COLO668 (cell line): Measurements from ENCODE around the gene DNAJC5G.
"Not testable (repeated sequence)": the region's sequence is repeated elsewhere in the genome, so short reads cannot be mapped to it uniquely, and the experiment has no call there.

Experiments
- DNase-seq: peaks from one replicate; lab custom pipeline; 2025; ENCODE audit not compliant: unreplicated experiment; lab: John Stamatoyannopoulos, UW

The DNAJC5G gene

DNA sequence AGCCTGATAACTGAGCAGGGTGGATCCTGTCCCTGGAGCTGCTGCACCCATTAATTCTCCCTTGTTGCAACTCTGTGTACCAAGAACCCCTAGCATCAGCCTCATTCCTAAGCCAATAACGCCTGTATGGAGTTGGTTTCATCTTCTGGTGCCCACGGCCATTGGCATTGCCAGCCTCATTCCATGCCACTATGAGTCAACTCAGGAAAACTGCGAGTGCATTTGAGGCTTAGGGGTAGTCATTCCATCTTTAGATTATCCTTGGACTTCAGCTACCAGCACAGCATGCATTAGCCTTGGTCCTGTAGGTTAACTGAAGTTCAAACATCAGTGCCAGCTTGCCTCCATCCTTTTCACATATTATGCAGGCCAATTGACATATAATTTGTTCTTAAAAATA, 5.6 kb downstream of the DNAJC5G start:
- no peak for DNase-seq

DNA sequence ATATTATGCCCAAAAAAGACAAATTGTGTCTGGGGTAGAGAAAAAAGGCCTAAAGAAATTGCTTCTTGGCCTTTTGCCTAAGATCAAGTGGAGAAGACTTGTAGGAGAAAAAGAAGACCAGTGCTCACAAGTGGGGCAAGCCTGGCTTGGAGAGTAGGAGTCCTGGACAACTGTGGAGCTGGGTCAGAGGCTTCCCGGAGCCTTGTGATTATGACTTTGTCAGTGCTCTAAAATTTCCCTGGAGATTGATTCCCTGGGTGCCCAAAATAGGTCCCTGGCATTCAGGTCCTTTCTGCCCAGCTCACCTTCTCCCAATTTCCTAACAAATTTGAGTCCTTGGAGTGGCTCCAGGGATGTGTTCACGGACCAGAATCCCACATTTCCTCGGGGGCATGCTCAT, 6.2 kb downstream of the DNAJC5G start:
- DNase-seq = no peak

DNA sequence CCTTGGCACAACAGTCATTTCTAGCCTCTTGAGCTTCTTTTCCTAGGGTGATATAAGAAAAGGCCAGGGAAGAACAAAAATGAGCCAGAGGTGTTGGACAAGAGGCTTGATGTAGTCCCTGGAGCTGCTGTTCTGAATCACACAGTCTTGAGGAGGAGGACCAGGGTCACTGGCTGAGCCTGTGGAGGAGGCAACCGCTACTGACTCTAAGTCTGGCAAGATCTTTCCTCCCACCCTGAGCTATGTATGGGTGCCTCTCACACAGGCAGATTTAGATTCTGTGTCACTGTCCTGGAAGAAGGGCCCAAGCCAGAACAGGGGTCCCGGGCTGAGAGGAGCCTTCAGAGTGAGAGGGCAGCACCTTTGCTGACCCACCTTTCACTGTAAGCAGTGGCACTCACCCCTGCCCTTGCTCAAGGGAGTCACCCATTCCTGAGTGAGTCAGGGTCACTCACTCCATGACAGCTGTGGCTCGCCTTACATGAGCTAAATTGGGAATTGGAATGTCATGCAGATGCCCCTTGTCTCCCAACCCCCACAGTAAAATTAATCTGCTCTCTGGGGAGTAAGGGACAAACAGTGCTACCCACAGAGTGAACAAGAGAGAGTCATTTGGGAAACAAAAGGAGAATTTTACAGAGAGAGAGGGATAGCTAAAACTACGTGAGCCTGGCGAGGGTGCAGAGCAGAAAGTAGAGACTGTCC, 6.8 kb downstream of the DNAJC5G start, which contains the start of gene TRIM54:
TRIM54 (plus strand) TSS at position 575 of the 705 bp plus-strand sequence. CDS start 303 bp downstream, outside the sequence.
- no peak for DNase-seq

DNA sequence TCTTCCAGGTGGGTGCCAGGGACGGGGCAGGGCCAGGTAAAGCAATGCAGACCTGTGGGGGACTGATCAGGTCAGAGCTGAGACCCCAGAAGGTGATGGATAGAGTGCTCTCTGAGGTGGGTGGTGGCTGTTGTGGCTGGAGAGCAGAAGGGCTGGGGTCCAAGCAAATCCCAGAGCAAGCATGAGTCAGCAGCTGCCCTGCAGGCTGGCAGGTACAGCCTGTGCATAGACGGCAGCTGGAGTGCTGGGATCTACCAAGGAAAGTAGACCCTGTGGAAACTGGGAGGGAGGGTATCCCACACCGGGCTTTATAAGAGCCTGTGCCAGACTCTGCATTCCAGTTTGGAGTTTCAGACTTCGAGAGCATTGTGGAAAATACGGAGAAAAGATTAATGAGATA, 7.7 kb downstream of the DNAJC5G start:
- DNase-seq = no peak

DNA sequence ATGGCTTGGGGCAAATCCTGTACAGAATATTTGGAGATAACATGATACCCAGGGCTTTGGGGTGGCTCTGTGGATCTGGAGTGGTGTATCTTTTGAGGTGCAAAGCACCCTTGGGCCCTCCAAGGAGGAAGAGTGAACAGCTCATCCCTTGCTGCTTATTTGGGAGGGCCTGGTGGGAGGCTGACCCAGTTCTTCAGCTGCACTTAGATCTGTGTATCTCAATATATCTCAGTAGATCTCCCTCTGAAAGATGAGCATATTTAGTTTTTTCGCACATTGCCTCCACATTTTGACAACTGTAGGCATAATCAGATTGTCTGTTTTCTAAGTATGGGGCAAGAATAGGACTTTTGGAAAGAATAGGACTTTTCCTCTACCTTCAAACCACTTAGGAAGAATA, 9.8 kb downstream of the DNAJC5G start:
- DNase-seq = no peak

DNA sequence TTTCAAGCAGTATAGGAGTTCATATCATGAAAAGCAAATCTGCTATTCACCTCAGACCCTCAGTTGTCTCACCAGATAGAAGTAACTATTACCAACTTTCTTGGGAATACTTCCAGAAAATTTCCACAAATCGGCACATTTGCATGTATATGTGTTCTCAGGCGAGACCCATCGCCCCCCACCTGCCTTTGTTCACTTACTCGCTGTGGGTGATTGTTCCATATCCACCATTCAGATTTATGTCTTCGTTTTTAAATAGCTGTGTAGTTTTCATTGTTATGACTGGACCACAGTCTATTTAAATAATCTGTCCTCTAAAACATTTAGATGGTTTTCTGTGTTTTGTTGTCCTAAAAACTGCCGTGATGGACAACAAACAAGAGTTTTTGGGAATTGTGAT, 10.2 kb downstream of the DNAJC5G start:
- DNase-seq = no peak

DNA sequence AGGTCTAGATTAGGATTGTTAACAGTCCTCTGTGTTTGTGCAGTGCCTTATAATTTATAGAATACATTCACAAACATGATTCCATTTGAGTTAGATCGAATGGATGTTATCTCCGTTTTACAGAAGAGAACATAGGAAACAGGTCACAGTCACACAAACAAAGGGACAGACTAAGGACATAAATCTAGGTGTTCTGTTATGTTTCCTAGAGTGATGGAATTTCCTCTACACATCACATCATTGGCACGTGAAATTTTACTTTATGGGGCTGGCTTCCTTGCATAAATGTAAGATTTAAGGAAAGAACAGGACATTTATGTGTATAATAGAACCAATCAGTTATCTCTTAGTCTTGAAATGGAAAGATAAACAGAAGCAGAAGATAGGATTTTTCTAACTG, 13.4 kb downstream of the DNAJC5G start:
- DNase-seq = no peak

DNA sequence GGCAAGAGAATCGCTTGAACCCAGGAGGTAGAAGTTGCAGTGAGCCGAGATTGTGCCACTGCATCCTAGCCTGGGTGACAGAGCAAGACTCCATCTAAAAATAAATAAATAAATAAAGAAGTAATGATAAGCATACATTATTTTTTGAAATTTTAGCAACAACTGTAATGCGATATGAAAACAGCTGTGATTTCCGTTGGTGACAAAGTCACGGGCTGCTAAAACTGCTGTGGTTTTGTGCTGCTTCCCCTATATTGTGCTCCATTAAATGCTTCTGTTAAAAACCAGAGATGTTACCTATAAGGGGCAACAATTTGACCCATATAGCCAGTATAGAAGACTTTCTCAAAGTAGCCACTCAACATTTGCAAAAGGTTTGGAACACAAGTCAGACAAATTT, 15.3 kb downstream of the DNAJC5G start:
- DNase-seq = no peak

DNA sequence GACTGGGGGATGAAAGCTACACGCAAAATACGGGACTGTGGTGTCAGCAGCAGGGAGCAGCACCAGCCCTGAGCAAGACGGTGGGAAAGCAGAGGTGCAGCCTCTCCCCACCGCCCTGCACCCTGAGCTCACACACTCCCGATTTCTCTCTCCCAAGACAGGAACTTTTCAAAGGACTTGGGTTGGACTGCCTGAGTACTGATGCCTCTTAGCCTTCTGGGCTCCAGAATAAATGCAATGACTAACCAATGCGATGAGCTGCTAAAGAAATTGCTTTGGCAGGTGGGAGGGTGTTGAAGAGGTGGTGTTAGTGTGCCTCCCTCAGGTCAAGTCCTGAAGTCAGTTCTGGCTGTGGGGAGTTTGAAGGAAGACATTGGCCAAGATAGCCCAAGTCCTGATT, 16.6 kb downstream of the DNAJC5G start:
- DNase-seq = no peak

DNA sequence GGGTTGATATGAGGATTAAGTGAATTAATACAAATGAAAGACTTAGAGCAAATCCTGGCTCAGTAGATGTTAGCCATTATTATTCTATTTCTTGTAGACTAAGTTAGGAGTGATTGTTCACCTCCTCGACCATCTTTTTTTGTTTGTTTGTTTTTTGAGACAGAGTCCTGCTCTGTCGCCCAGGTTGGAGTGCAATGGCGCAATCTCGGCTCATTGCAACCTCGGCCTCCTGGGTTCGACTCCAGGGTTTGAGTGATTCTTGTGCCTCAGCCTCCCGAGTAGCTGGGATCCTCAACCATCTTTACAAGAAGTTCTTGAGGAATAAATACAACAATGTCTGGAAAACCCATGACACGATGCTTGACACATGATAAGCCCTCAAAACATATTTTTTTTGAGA, 19.7 kb downstream of the DNAJC5G start:
- no peak for DNase-seq

DNA sequence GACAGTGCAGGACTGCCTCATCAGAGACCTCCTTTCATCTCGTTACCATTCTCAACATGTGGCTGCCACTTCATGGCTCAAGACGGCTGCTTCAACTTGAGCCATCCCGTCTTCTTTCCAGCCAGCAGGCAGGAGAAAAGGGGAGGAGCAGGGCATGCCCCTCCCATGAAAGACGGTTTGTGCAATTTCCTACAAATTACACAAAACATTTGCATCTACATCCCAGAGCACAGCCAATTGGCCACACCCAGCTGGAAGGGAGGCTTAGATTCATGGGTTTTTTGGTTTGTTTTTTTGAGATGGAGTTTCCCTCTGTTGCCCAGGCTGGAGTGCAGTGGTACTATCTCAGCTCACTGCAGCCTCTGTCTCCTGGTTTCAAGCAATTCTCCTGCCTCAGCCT, 21.2 kb downstream of the DNAJC5G start:
- DNase-seq = no peak

DNA sequence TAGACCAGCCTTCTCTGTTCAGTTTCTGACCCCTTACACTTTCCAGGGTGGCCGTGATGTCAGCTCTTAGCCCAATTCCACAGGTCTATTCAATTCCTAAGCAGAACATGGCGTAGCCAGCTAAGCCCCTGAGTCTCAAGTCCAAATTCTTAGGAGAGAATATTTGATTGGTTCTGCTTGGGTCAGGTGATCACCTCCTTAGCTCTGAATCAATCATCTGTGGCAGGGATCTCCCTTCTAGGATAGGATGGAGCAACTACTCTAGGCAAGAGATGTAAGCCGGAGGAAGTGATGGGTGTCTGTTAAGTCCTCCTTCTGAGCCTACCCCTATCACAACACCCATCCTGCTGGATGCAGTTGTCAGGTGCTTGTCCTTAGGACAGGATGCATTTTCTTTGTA, 22.0 kb downstream of the DNAJC5G start:
- DNase-seq = no peak

DNA sequence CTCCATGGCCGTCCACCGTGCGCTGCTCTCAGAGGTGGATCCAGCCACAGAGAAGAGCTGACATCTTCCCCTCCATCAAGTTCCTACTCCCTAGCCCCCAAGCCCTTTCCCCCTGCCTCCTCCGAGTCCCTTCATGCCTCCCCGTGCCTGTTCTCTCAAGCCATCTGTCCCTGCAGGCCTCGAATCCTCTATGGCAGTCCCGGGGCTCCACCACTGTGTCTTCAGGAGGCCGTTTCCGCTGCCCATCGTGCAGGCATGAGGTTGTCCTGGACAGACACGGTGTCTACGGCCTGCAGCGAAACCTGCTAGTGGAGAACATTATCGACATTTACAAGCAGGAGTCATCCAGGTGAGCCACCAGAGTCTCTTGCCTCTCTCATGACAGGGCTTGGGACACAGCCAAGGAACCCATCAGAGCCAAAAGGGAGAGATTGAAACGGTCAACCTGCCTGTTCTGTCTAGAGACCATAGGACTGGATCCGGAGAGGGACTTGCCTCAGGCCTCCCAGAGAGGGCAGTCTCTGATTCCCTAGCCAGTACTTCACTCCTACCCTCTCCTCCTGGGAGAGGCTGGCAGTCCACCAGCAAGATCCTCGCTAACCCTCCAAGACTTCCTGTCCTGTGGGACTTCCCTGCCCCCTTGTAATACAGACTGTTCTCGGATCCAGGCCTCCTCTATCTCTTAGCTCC, 23.3 kb downstream of the DNAJC5G start:
- DNase-seq = no peak

DNA sequence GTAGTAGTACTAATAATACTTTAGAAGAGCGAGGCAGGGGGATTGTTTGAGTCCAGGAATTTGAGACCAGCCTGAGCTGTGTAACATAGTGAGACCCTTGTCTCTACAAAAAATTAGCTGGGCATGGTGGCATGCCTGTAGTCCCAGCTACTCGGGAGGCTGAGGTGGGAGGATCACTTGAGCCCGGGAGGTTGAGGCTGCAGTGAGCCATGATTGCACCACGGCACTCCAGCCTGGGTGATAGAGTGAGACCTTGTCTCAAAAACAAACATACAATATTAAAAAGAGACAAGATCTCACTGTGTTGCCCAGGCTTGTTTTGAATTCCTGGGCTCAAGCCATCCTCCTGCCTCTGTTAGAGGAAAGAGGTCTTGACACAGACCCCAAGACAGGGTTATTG, 25.4 kb downstream of the DNAJC5G start:
- not testable (repeated sequence) for DNase-seq

DNA sequence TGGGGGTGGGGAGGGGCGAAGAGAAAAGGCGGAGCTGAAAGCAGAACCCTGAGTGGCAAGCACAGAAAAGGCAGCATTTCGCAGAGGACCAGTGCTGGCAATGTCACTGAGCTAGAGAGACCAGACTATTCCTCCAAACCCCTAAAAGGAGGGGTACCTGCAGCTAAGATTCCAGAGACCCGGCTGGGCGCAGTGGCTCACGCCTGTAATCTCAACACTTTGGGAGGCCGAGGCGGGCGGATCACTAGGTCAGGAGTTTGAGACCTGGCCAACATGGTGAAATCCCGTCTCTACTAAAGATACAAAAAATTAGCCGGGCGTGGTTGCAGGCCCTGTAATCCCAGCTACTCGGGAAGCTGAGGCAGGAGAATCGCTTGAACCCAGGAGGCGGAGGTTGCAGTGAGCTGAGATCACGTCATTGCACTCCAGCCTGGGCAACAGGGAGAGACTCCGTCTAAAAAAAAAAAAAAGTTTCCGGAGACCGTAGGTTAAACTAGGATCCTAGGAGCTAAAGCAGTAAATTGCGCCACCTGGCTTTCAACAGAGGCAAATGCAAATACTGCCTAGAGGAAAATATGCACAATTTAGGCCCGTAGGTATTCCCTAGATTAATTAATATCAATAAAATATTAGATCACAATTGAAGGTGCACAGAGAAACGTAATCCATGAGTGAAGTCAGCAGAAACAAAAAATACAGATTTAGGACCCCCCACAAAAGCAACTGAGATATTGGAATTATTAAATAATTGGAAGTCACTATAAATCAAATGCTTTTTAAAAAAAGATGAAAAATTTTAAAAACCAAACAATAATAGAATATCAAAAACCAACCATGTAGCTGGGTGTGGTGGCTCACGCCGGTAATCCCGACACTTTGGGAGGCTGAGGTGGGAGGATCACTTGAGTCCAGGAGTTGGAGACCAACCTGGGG, 28.1 kb downstream of the DNAJC5G start:
- DNase-seq = peak; percentile 24

DNA sequence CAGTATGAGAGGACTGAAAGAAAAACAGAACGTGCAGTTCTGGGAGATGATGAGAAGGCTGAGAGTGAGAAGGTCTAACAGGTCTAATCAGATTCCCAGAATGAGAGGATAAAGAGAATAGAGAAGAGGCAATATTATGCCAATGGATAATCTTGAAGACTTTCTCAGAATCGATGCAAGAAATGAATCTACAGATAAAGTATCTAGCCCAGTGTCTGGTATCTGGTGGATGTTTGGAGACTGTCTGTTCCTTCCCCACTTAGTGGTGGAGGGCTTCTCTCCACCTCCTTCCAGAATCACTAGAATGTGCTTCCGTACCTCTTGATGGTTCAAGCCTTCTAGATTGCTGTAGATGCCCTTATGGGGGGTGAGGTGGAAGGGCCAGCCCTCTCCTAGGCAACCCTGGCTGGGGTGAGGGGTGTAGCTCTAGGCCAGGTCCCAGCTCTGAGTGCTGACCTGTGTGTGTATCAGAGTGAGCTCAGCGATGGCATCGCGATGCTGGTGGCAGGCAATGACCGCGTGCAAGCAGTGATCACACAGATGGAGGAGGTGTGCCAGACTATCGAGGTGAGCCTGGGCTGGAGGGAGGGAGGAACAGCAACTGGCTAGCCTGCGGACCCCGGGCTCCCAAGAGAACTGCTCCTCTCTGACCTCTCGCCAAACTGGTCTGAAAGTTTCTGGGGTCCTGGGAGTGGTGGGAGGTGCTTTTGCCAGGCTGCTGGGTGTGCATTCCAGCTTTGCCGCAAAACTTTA, 29.4 kb downstream of the DNAJC5G start:
- no peak for DNase-seq

DNA sequence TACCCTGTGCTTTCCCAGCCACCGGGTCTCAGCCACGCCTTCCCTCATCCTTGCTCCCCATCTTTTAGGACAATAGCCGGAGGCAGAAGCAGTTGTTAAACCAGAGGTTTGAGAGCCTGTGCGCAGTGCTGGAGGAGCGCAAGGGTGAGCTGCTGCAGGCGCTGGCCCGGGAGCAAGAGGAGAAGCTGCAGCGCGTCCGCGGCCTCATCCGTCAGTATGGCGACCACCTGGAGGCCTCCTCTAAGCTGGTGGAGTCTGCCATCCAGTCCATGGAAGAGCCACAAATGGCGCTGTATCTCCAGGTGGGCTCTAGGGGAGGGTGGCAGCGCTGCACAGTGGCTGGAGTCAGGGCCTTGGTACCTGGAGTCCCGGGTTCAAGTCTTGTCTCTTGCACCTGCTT, 30.3 kb downstream of the DNAJC5G start:
- no peak for DNase-seq

DNA sequence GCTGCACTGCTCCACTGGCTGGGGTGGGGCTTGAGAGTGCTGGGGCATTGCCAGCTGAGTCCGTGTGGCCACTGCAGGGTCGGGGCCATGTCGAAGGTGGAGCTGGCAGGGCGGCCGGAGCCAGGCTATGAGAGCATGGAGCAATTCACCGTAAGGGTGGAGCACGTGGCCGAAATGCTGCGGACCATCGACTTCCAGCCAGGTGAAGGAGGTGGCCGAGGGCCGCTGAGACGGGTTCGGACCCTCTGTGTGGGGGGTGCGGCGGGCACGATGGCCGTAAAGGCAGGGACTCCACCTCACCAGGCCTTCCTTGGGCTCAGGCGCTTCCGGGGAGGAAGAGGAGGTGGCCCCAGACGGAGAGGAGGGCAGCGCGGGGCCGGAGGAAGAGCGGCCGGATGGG, 30.9 kb downstream of the DNAJC5G start:
- no peak for DNase-seq

DNA sequence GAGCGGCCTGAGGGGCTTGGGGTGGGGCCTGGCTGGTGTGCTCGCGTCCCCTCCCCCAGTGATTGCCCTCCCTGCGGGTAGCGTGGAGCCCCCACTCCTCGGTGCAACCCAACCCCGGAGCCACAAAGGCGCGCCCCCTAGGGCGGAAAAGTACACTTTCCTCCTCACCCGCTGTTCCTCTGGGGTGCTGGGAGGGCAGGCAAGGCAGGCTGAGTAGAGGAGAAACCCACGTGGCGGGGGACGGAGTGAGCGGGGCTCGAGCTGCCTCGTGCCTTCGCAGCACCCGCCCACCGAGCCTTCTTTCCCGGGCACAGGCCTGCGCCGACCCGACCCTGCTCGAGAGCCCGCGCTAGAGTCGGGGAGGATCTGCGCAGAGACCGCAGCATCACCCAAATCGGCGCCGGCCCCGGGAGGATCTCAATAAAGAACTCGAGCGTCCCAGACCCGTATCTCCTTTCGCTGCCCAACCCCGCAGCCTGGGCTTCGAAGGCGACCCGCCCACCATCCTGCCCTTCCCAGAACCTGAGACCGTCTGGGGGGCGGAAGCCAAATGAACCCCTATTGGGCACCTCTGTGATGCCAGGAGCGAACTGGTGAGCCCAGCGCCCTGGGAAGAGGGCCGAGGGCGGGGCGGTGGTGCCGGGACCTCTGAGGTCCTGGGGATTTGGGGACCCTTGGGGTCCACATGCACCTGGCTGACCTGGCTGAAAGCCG, 31.5 kb downstream of the DNAJC5G start:
- DNase-seq = no peak

DNA sequence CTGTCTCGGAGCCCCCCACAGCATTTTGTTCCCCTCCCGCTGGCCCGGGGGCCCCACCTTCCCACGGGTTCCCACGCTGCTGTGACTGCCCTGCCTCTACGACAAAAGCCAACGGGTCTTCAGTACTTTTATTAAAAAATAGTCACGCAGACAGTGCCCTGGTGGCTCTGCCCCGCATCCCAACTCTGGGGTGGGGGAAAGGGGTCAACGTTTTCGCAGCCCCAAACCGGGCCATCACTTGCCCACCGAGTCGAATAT, 32.0 kb downstream of the DNAJC5G start:
- DNase-seq = no peak
